Measurements from ENCODE around the gene NCAPG. TPM values are rescaled to one million over a fixed set of nuclear protein-coding genes. Genes with fewer than 3 reads are reported as not detected.

The NCAPG gene
- total and polyA plus RNA-seq, 7 donors: under 0.01 to 8.2 (median 0.66) TPM

Other genes with a start within 250 kb of the NCAPG start
- 10 to 100 TPM; 37.1 to 69.9 (median 51.3) TPM for gene LAP3, start 233.8 kb upstream of the NCAPG start, total RNA-seq
- 100 to 1,000 TPM in 1 of 3 donors, 10 to 100 TPM in 2; 55.3 to 126 (median 70.1) TPM for gene LAP3, start 233.8 kb upstream of the NCAPG start, polyA plus RNA-seq
- 10 to 100 TPM; 17.1 to 24.0 (median 18.7) TPM for gene MED28, start 196.3 kb upstream of the NCAPG start, total RNA-seq
- gene MED28, start 196.3 kb upstream of the NCAPG start, polyA plus RNA-seq: 10 to 100 TPM in 1 of 3 donors, 1 to 10 TPM in 2; 8.4 to 15.2 (median 9.2) TPM
- not detected for gene FAM184B, start 29.4 kb upstream of the NCAPG start, total RNA-seq
- gene FAM184B, start 29.4 kb upstream of the NCAPG start, polyA plus RNA-seq: under 1 TPM; under 0.01 to 0.23 (median 0.23) TPM
- gene DCAF16, start 222 bp upstream of the NCAPG start, total RNA-seq: 10 to 100 TPM; 23.2 to 31.5 (median 25.9) TPM
- 10 to 100 TPM in 1 of 3 donors, 1 to 10 TPM in 2; 5.8 to 14.0 (median 8.4) TPM for gene DCAF16, start 222 bp upstream of the NCAPG start, polyA plus RNA-seq
- gene LCORL, start 210.8 kb downstream of the NCAPG start, total RNA-seq: 10 to 100 TPM; 27.5 to 46.0 (median 31.4) TPM
- gene LCORL, start 210.8 kb downstream of the NCAPG start, polyA plus RNA-seq: 1 to 10 TPM; 3.2 to 4.2 (median 3.5) TPM

Measured in sigmoid colon (tissue), 7 donors.